ENCODE measurements around the gene C19orf12.

The C19orf12 gene

DNA sequence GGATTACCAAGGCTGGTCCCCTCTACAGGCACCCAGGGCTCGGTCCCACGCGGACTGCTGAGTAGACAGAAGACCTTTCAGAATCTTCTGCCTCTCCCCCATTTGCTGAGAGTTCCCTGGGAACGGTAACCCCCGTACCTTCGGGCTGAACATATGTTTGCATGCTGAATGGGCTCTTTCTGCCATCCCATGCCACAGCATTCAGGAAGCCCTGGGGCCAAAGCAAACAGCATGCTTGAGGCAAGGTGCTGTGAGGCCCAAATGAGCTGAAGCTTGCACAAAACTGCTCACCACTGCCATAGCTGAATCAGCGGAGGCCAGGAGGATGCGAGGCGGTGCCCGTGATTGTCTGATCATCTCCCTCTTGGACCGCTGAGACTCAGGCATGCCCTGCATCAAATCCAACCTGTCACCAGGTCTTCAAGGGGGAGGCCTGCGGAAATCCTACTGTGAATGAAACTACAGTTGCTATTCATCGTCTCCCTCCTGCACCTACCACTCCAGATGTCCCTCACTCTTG lies 16.3 kb upstream of the C19orf12 start:
- H3K4me3 ChIP-seq (ENCODE audit: low read depth, low read length): no peak overlapping the region
- TF ChIP-seq, protein P1, sequence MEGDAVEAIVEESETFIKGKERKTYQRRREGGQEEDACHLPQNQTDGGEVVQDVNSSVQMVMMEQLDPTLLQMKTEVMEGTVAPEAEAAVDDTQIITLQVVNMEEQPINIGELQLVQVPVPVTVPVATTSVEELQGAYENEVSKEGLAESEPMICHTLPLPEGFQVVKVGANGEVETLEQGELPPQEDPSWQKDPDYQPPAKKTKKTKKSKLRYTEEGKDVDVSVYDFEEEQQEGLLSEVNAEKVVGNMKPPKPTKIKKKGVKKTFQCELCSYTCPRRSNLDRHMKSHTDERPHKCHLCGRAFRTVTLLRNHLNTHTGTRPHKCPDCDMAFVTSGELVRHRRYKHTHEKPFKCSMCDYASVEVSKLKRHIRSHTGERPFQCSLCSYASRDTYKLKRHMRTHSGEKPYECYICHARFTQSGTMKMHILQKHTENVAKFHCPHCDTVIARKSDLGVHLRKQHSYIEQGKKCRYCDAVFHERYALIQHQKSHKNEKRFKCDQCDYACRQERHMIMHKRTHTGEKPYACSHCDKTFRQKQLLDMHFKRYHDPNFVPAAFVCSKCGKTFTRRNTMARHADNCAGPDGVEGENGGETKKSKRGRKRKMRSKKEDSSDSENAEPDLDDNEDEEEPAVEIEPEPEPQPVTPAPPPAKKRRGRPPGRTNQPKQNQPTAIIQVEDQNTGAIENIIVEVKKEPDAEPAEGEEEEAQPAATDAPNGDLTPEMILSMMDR (IDR thresholded peaks at IDR 0.05; ENCODE audit: low read depth, low read length): no peak

DNA sequence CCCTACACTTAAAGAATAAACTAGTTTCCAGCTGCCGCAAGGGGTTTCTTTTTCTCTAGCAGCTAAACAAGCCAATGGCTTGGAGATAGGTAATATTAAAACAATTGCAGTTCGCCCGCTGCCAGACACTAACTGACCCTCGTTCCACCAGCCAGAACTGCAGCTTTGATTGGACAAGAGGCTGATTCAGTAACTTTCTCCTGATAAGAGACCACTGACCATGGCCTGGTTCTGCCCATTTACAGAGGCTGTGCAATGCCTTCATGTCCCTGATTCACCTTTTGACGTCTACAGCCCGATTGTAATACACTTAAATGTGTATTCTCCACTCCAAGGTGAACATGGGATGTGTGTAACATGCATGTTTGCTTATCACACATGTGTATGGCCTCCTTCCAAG lies 12.8 kb upstream of the C19orf12 start:
- no peak overlapping the region for H3K4me3 ChIP-seq (ENCODE audit: low read depth, low read length)
- TF ChIP-seq, protein P1 (IDR thresholded peaks at IDR 0.05; ENCODE audit: low read depth, low read length): no peak

DNA sequence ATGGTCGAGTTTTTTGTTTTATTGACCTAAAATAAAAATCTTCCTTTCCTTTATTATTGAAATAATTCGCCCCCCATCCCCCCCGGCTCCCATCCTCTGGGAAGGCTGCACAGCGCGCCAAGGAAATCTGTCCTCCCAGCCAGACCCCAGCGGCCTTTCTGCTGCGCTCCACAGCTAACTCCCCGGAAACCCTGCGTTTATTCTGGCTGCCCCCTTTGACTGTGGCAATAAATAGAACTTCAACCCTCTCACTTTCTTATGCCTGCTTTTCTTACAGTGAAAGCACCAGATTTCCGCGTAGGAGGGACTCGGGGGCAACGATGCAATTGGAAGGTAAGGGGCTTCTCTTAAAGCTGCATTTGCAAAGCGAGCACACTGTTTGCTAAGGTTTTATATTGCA lies 9.7 kb upstream of the C19orf12 start:
- H3K4me3 ChIP-seq (ENCODE audit: low read depth, low read length): no peak overlapping the region
- TF ChIP-seq, protein P1 (IDR thresholded peaks at IDR 0.05; ENCODE audit: low read depth, low read length): no peak

DNA sequence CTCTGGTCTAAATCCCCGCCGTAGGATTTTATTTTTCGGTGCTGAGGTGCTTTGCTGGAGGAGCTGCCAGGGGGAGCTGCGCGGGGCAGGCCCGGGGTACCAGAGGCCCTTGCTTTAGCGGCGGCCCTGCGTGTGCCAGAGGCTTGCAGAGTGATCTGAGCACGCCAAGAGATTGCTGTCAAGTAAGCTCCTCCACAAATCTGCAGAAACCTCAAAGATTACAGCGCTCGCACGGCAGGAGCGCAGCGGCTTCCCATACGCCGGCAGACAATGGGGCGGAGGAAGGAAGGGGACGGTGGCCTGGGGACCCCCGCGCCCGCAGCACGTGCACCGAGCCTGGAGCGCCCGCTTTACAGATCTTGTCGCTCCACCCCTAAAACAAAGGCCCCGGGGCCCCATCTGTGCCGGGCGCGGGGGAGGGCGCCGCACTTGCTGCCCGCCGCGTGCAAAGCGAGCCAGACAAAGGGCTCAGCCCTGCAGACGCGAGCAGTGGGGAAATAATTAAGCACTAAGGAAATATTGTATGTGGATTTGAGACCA lies 9.1 kb upstream of the C19orf12 start:
- peak overlapping the region; percentile 42 for H3K4me3 ChIP-seq (ENCODE audit: low read depth, low read length)
- TF ChIP-seq, protein P1 (IDR thresholded peaks at IDR 0.05; ENCODE audit: low read depth, low read length): no peak

DNA sequence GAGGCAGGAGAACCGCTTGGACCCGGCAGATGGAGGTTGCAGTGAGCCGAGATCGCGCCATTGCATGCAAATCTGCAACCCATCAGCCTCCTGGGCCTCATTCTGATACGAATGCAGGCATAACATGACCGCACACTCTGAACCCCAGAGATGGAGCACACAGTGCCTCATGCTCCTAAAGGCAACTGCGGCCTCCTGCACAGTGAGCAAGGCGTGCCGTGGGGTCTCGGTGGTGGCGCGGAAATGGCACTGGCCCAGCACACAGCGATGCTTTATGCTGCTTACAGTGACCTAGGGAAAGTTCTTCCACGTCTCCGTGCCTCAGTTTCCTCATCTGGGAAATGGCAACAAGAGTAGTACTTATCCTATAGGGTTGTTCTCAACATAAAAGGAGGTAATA lies 2.0 kb upstream of the C19orf12 start:
- H3K4me3 ChIP-seq (ENCODE audit: low read depth, low read length): no peak overlapping the region
- TF ChIP-seq, protein P1 (IDR thresholded peaks at IDR 0.05; ENCODE audit: low read depth, low read length): no peak

DNA sequence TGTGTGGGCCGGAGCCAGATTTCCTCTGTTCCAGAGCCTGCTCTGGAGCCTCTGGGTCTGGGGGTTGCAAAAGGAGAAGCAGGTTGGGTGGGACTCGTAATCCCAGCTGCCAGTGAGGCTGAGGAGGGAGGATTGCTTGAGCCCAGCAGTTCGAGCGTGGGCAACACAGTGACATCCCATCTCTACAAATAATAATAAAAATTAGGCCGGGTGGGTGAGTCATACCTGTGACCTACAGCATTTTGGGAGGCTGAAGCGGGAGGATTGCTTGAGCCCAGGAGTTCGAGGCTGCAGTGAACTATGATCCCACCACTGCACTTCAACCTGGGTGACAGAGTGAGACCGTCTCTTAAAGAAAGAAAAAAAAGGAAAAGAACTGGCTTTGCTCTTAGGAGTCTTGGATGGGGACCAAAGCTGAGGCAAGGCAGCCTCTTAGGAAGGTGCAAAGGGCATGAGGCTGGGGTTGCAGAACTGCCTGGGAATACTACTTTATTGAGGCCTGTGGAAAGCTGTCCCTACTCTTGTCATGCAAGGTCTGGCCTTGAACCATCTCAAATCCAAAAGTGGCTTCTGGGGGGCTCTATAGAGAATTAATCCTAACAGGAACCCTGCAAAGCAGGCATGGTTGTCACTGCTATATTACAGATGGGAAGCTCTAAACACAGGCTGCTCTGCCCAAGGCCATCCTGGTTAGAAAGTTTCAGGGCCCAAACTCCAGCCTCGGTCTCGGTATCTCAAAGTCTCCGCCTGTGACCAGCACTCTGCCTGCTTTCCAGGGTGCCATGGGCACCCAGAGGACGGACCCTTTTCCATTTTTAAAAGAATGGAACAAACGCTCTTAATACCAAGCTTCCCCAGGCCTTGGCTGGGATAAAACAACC lies 880 bp upstream of the C19orf12 start:
- peak overlapping the region; percentile 85 for H3K4me3 ChIP-seq (ENCODE audit: low read depth, low read length)
- TF ChIP-seq, protein P1 (IDR thresholded peaks at IDR 0.05; ENCODE audit: low read depth, low read length): no peak

DNA sequence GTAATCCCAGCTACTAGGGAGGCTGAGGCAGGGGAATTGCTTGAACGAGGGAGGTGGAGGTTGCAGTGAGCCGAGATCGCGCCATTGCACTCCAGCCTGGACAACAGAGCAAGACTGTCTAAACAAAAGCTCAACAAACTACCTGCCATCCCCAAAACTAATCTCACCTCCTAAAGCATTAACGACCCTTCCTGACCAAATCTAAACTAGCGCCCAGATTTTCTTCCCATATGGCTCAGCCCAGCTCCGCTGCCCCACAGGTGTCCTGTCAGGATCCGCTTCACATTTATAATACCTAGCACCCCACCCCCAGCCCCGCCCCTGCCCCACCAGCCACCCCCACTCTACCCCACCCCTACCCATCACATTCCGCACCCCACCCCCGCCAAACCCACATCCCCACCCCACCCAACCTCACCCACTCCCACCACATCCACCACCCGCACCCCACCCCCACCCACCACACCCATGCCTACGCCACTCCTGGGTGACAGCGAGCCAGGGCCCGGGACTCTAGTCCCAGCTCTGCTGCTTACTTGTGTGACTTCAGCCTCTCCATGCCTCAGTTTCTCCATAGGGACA lies 599 bp downstream of the C19orf12 start:
- peak overlapping the region; percentile 85 for H3K4me3 ChIP-seq (ENCODE audit: low read depth, low read length)
- TF ChIP-seq, protein P1 (IDR thresholded peaks at IDR 0.05; ENCODE audit: low read depth, low read length): no peak
